Endodermal cell (in vitro differentiated cells): ENCODE measurements around the gene DDX49. TPM values are rescaled to one million over a fixed set of nuclear protein-coding genes. Genes with fewer than 3 reads are reported as not detected.

Experiments
- DNase-seq: peaks from one replicate; pipeline ENCODE4 v3.0.0-alpha.2; 2017
- H3K27ac ChIP-seq: 2 replicates; pipeline ENCODE4 v1.5.1; 2013; ENCODE audit warnings: mild to moderate bottlenecking, low read depth, low read length, moderate library complexity
- H3K27me3 ChIP-seq: 2 replicates; pipeline ENCODE4 v1.6.1; 2013; ENCODE audit warnings: mild to moderate bottlenecking, low read length, moderate library complexity; ENCODE audit not compliant: insufficient read depth, control insufficient read depth, poor library complexity, severe bottlenecking
- H3K36me3 ChIP-seq: 2 replicates; pipeline ENCODE4 v1.7.0; 2013; ENCODE audit warnings: mild to moderate bottlenecking, low read length, moderate library complexity; ENCODE audit not compliant: control insufficient read depth, insufficient read depth
- H3K4me1 ChIP-seq: one replicate; pipeline ENCODE4 v1.7.0; 2013; ENCODE audit warnings: low read length; ENCODE audit not compliant: control insufficient read depth, insufficient read depth
- H3K4me3 ChIP-seq: 2 replicates; pipeline ENCODE4 v1.5.1; 2013; ENCODE audit warnings: mild to moderate bottlenecking, low read length, moderate library complexity
- H3K9ac ChIP-seq: 2 replicates; pipeline ENCODE4 v1.6.1; 2013; ENCODE audit warnings: mild to moderate bottlenecking, low read length, moderate library complexity; ENCODE audit not compliant: poor library complexity, severe bottlenecking; ENCODE audit errors: extremely low read depth
- H3K9me3 ChIP-seq: 2 replicates; pipeline ENCODE4 v1.6.1; 2013; ENCODE audit warnings: mild to moderate bottlenecking, low read length, moderate library complexity; ENCODE audit not compliant: control insufficient read depth
- H3K27ac Mint-ChIP-seq: 2 replicates; pipeline ENCODE4 v1.8.0; 2020; ENCODE audit warnings: mixed read lengths
- H3K27me3 Mint-ChIP-seq: 2 replicates; pipeline ENCODE4 v1.8.0; 2021; ENCODE audit warnings: mild to moderate bottlenecking, mixed read lengths; ENCODE audit not compliant: insufficient read depth
- H3K36me3 Mint-ChIP-seq: 2 replicates; pipeline ENCODE4 v1.8.0; 2020; ENCODE audit warnings: low read depth, mixed read lengths
- H3K4me1 Mint-ChIP-seq: 2 replicates; pipeline ENCODE4 v1.8.0; 2020; ENCODE audit warnings: mixed read lengths
- H3K4me3 Mint-ChIP-seq: 2 replicates; pipeline ENCODE4 v1.8.0; 2020; ENCODE audit warnings: mild to moderate bottlenecking, moderate library complexity, mixed read lengths
- H3K9me3 Mint-ChIP-seq: 2 replicates; pipeline ENCODE4 v1.8.0; 2020; ENCODE audit warnings: mild to moderate bottlenecking, mixed read lengths
- CTCF ChIP-seq: fragments of 200-600 bp; sonication (generic); conservative IDR thresholded peaks from 2 replicates; pipeline ENCODE4 v1.5.0; 2021; ENCODE audit warnings: antibody characterized with exemption, mild to moderate bottlenecking
- WGBS, 2 experiments: methylation state at CpG; one replicate each; pipeline versions ENCODE4 v1.1.5 to v1.1.7; 2013; ENCODE audit warnings: missing lambda C conversion rate in 2 of 2, mixed read lengths in 1 of 2; ENCODE audit not compliant: insufficient coverage in 1 of 2, insufficient read length in 1 of 2; 5-methylcytosine and 5-hydroxymethylcytosine counted together
- total RNA-seq, 2 donors: library from RNA; stranded (reverse); fragmentation: NEBNext Ultra II Directional in 1 of 2; extraction: Animal tissue kit (Norgen Biotek cat#: 25700) in 1 of 2; gene quantifications; 2 replicates in 1 of 2; 3 replicates in 1 of 2; pipeline ENCODE4 v1.2.1, GENCODE V29; 2021

Gene DDX49
- total RNA-seq, 2 donors from 2014 or later = 30.4 to 37.9 TPM

GRCh38 chr19:18896421-18896841 is 23.1 kb upstream of the DDX49 start:
- Histone ChIP-seq H3K4me1 (no peaks in the 10 kb centered on the region), H3K36me3 (no peaks in the 10 kb centered on the region), H3K9ac (no peak overlapping the region), H3K9me3 (no peaks in the 10 kb centered on the region), H3K27me3 (no peaks in the 10 kb centered on the region), H3K4me3 (no peak overlapping the region), H3K27ac (no peak overlapping the region)
- Mint-ChIP-seq H3K4me1 (no peaks in the 10 kb centered on the region), H3K4me3 (peak overlapping the region; percentile 65), H3K27ac (no peak overlapping the region), H3K36me3 (peaks cover 9% of the 10 kb centered on the region), H3K9me3 (no peaks in the 10 kb centered on the region), H3K27me3 (peaks cover 13% of the 10 kb centered on the region)
- peak; percentile 67 for DNase-seq
- 36 to 39% methylated on average over 17 to 33 of the region's 33 CpGs for WGBS, 2 experiments
- peak; percentile 21 for TF ChIP-seq CTCF

GRCh38 chr19:18897094-18898029 is 22.2 kb upstream of the DDX49 start:
- Mint-ChIP-seq H3K27ac (no peak overlapping the region), H3K4me3 (peak overlapping the region; percentile 65)

GRCh38 chr19:18898081-18898606 is 21.4 kb upstream of the DDX49 start:
- H3K27me3 ChIP-seq = no peaks in the 10 kb centered on the region
- Mint-ChIP-seq H3K4me3 (no peak overlapping the region), H3K27me3 (peaks cover 13% of the 10 kb centered on the region), H3K9me3 (no peaks in the 10 kb centered on the region), H3K27ac (no peak overlapping the region), H3K4me1 (no peaks in the 10 kb centered on the region), H3K36me3 (peaks cover 12% of the 10 kb centered on the region)
- DNase-seq = no peak
- H3K27ac ChIP-seq = no peak overlapping the region
- H3K9me3 ChIP-seq = no peaks in the 10 kb centered on the region
- no peak overlapping the region for H3K4me3 ChIP-seq
- no peak for TF ChIP-seq CTCF
- 89 to 96% methylated on average over 6 to 18 of the region's 18 CpGs for WGBS, 2 experiments
- H3K9ac ChIP-seq = no peak overlapping the region
- H3K4me1 ChIP-seq = no peaks in the 10 kb centered on the region
- H3K36me3 ChIP-seq = no peaks in the 10 kb centered on the region

More at GRCh38 chr19:18897094-18898029, 22.2 kb upstream of the DDX49 start:
- H3K36me3 Mint-ChIP-seq = peaks cover 13% of the 10 kb centered on the region
- no peaks in the 10 kb centered on the region for H3K4me1 ChIP-seq
- no peak for TF ChIP-seq CTCF
- H3K9ac ChIP-seq = no peak overlapping the region
- no peaks in the 10 kb centered on the region for H3K9me3 Mint-ChIP-seq
- no peak overlapping the region for H3K27ac ChIP-seq
- no peaks in the 10 kb centered on the region for H3K4me1 Mint-ChIP-seq
- WGBS, 2 experiments = 92 to 93% methylated on average over 21 to 25 of the region's 25 CpGs
- no peak for DNase-seq
- H3K36me3 ChIP-seq = no peaks in the 10 kb centered on the region
- peaks cover 13% of the 10 kb centered on the region for H3K27me3 Mint-ChIP-seq
- H3K9me3 ChIP-seq = no peaks in the 10 kb centered on the region
- H3K4me3 ChIP-seq = no peak overlapping the region
- no peaks in the 10 kb centered on the region for H3K27me3 ChIP-seq
